ENCODE data around the gene CDC23. TPM values are rescaled to one million over a fixed set of nuclear protein-coding genes. Genes with fewer than 3 reads are reported as not detected.
A peak's percentile ranks its signal among the peaks of the same experiment; 100 is the strongest.

CDC23 gene
- total and polyA plus RNA-seq, 10 of the 15 experiments (the other 5 are each of a cell fraction or from before 2014, with no cell fraction given), result 37.1 to 66.1 (median 48.6) TPM

GRCh38 chr5:138216799-138217198, 3.7 kb upstream of the CDC23 start:
- no TSS peak for BruUV-seq (replicated peaks)
- Histone ChIP-seq H2AFZ (ENCODE audit: control insufficient read depth, low read depth, low read length) (no peak overlapping the region), H3K4me2 (ENCODE audit: control insufficient read depth, insufficient read depth) (no peak overlapping the region), H3K27me3 (replicated peaks in 1 of 2; ENCODE audit: control insufficient read depth in 2 of 2, insufficient read depth in 2 of 2, low read length in 1 of 2) (no peaks in the 10 kb centered on the region), H3K9ac (ENCODE audit: control insufficient read depth, insufficient read depth, low read length) (no peak overlapping the region), H3K9me3 (replicated peaks; ENCODE audit: control insufficient read depth, insufficient read depth, low read length) (no peaks in the 10 kb centered on the region), H3K27ac (ENCODE audit: control insufficient read depth, insufficient read depth) (no peak overlapping the region), H4K20me1 (ENCODE audit: control insufficient read depth, insufficient read depth) (no peaks in the 10 kb centered on the region), H3K4me3 (no peak overlapping the region), H3K4me1 (ENCODE audit: control insufficient read depth, insufficient read depth, low read length) (no peaks in the 10 kb centered on the region; the same call in 1 of the 2 replicates), H3K36me3 (ENCODE audit: control insufficient read depth in 2 of 2, insufficient read depth in 2 of 2, low read length in 1 of 2) (no peaks in the 10 kb centered on the region), H3K79me2 (ENCODE audit: control insufficient read depth, insufficient read depth, low read length) (peaks cover 13% of the 10 kb centered on the region)
- ChIA-PET RAD21 (ENCODE audit: unreplicated experiment) (no interaction called here), SMC1A (ENCODE audit: uncharacterized antibody, unreplicated experiment) (no interaction called here), CTCF (interaction anchor here (1.9 kb wide), 1 partner anchor 66 kb away, joined by 4 read pairs; no protein-coding TSS in a partner anchor), POLR2A (no interaction called here)
- FAIRE-seq, result no peak
- no peak for ATAC-seq
- no peak for DNase-seq (ENCODE audit: low read depth, low spot score)
- WGBS (ENCODE audit: insufficient coverage, insufficient replicate concordance, low lambda C conversion rate, missing lambda C conversion rate), result 74% methylated on average over 2 of the region's 2 CpGs
- in situ Hi-C loops (cut with MboI) (no loop called here), intact Hi-C loops (cut with micrococcal nuclease; ENCODE audit: unreplicated experiment) (no loop called here)
- TF ChIP-seq CREB1 (IDR thresholded peaks at IDR 0.05; ENCODE audit: low read depth) (no peak), ATF7 (IDR thresholded peaks at IDR 0.05; ENCODE audit: low read depth) (no peak)

GRCh38 chr5:138212828-138213160, 329 bp downstream of the CDC23 start:
- POLR2A ChIA-PET, result interaction anchor here (0.5 to 2.2 kb wide), 7 partner anchors 10 to 346 kb away, joined by 4 to 9 read pairs (median 5); partner anchors contain the start of genes BRD8, CDC25C, EGR1 and KDM3B
- peak overlapping the region; percentile 92 for H3K4me3 ChIP-seq
- in situ Hi-C loops (cut with MboI), result no loop called here
- no peak for DNase-seq (ENCODE audit: low read depth, low spot score)
- CTCF ChIA-PET, result interaction anchor here (0.8 to 2.5 kb wide), 7 partner anchors 11 to 366 kb away, joined by 3 to 9 read pairs (median 5); partner anchors contain the start of genes CDC25C and KDM3B
- peak overlapping the region; percentile 66 for H3K27ac ChIP-seq (ENCODE audit: control insufficient read depth, insufficient read depth)
- peak; percentile 48 for ATAC-seq
- H2AFZ ChIP-seq (ENCODE audit: control insufficient read depth, low read depth, low read length), result peak overlapping the region; percentile 90
- no peak for FAIRE-seq
- no peaks in the 10 kb centered on the region for H3K27me3 ChIP-seq (replicated peaks in 1 of 2; ENCODE audit: control insufficient read depth in 2 of 2, insufficient read depth in 2 of 2, low read length in 1 of 2)
- SMC1A ChIA-PET (ENCODE audit: uncharacterized antibody, unreplicated experiment), result interaction anchor here (0.6 to 1.8 kb wide), 7 partner anchors 11 to 489 kb away, joined by 3 to 5 read pairs (median 3); partner anchors contain the start of gene KIF20A
- H4K20me1 ChIP-seq (ENCODE audit: control insufficient read depth, insufficient read depth), result no peaks in the 10 kb centered on the region
- intact Hi-C loops (cut with micrococcal nuclease; ENCODE audit: unreplicated experiment), result no loop called here
- peaks cover 0 to 5% of the 10 kb centered on the region in 2 experiments; a peak in 1 of 4 replicates for H3K36me3 ChIP-seq (ENCODE audit: control insufficient read depth in 2 of 2, insufficient read depth in 2 of 2, low read length in 1 of 2)
- peak overlapping the region; percentile 39 for H3K4me2 ChIP-seq (ENCODE audit: control insufficient read depth, insufficient read depth)
- peaks cover 28% of the 10 kb centered on the region for H3K79me2 ChIP-seq (ENCODE audit: control insufficient read depth, insufficient read depth, low read length)
- 1% methylated on average over 8 of the region's 8 CpGs for WGBS (ENCODE audit: insufficient coverage, insufficient replicate concordance, low lambda C conversion rate, missing lambda C conversion rate)
- RAD21 ChIA-PET (ENCODE audit: unreplicated experiment), result interaction anchor here (1.0 to 2.2 kb wide), 5 partner anchors 34 to 314 kb away, joined by 3 to 12 read pairs (median 6); partner anchors contain the start of genes BRD8, CDC25C and KIF20A
- H3K4me1 ChIP-seq (ENCODE audit: control insufficient read depth, insufficient read depth, low read length), result no peaks in the 10 kb centered on the region; the same call in 1 of the 2 replicates
- H3K9ac ChIP-seq (ENCODE audit: control insufficient read depth, insufficient read depth, low read length), result peak overlapping the region; percentile 82
- no peaks in the 10 kb centered on the region for H3K9me3 ChIP-seq (replicated peaks; ENCODE audit: control insufficient read depth, insufficient read depth, low read length)
- BruUV-seq (replicated peaks), result TSS peak; percentile 80
- peak; percentile 19 for TF ChIP-seq KLF5 (IDR thresholded peaks at IDR 0.05; ENCODE audit: partially characterized antibody)
- no peak for TF ChIP-seq PRDM15 (CRISPR knock-in tag; IDR thresholded peaks at IDR 0.05)
- 0 out of 2 replicates have a peak, but pooled peaks have one; percentile 34 for TF ChIP-seq BACH1 (IDR thresholded peaks at IDR 0.05; ENCODE audit: borderline replicate concordance)
- no peak for TF ChIP-seq PML (IDR thresholded peaks at IDR 0.05; ENCODE audit: low read length)
- 0 out of 2 replicates have a peak, but pooled peaks have one; percentile 17 for TF ChIP-seq ZNF622 (IDR thresholded peaks at IDR 0.05)
- 0 out of 2 replicates have a peak, but pooled peaks have one; percentile 41 for TF ChIP-seq LARP7 (IDR thresholded peaks at IDR 0.05)
